Psoas muscle (tissue), 8 donors: ENCODE data around the gene LGI1. TPM values are rescaled to one million over a fixed set of nuclear protein-coding genes. Genes with fewer than 3 reads are reported as not detected.

Source experiments
- ATAC-seq, 4 donors: fragments of 200-7000 bp; cut with Tn5 transposase; one replicate each; pipeline ENCODE4 v1.9.1; 2020; ENCODE audit warnings: moderate library complexity in 3 of 4, mild to moderate bottlenecking in 2 of 4
- DNase-seq, 2 donors: peaks; one replicate each; pipeline ENCODE4 v3.0.0-alpha.2; 2020
- H3K27ac ChIP-seq: fragments of 200-600 bp; one replicate; pipeline ENCODE4 v1.8.0; 2022
- H3K27me3 ChIP-seq, 3 donors: fragments of 200-600 bp in 1 of 3; one replicate each; pipeline versions ENCODE4 v1.6.1 to v1.8.0; 2013 to 2022; ENCODE audit warnings: low read length in 2 of 3, mild to moderate bottlenecking in 2 of 3, moderate library complexity in 1 of 3; ENCODE audit not compliant: insufficient read depth in 3 of 3
- H3K36me3 ChIP-seq, 2 donors: fragments of 200-600 bp in 1 of 2; one replicate each; pipeline versions ENCODE4 v1.6.1 to v1.8.0; 2013 to 2022; ENCODE audit warnings: low read depth in 1 of 2, mild to moderate bottlenecking in 1 of 2, moderate library complexity in 1 of 2; ENCODE audit not compliant: insufficient read depth in 1 of 2
- H3K4me1 ChIP-seq: fragments of 200-600 bp; one replicate; pipeline ENCODE4 v1.8.0; 2022
- H3K4me3 ChIP-seq: fragments of 200-600 bp; one replicate; pipeline ENCODE4 v1.8.0; 2022; ENCODE audit warnings: mild to moderate bottlenecking
- H3K9me3 ChIP-seq: fragments of 200-600 bp; one replicate; pipeline ENCODE4 v1.8.0; 2022
- WGBS, 3 donors: extraction: QIAGEN DNeasy Blood & Tissue Kit; methylation state at CpG; one replicate each; pipeline versions ENCODE4 v1.1.6 to v1.1.7; 2013; 5-methylcytosine and 5-hydroxymethylcytosine counted together
- intact Hi-C, 2 donors: fragments of 100-400 bp; cut with DNase I; formaldehyde crosslinking; loops; one replicate each; pipeline versions ENCODE4 v1.11.0 to v1.14.2; 2022
- polyA plus RNA-seq, 3 donors: library from polyadenylated mRNA; stranded (reverse); fragments of 200-250 nt; gene quantifications; one replicate each; pipeline ENCODE4 v1.2.3, GENCODE V29; 2013
- total RNA-seq, 4 donors: library from RNA; stranded (reverse); fragmentation: NEBNext Ultra II Directional in 2 of 4; extraction: Animal tissue kit (Norgen Biotek cat#: 25700) in 2 of 4; gene quantifications; one replicate each; pipeline versions ENCODE4 v1.2.1 to v1.2.4, GENCODE V29; 2021 to 2023
- TF ChIP-seq, protein P1 (sequence below): fragments of 200-600 bp; IDR thresholded peaks from one replicate; pipeline ENCODE4 v1.8.0; 2022; ENCODE audit warnings: antibody characterized with exemption
- donor health status: healthy with polysubstance abuse.
- donor health status: DM: no; HTN: no; CAD: no; lungs with moderate emphysema.
- donor health status: Bipolar disorder and iron deficiency.
- donor health status: healthy.
- donor health status: DM: yes; HTN: yes; CAD: no.
- donor health status: DM: no; HTN: no; CAD: no.
- donor health status: DM: no; HTN: no; CAD: no.
- donor health status: DM: yes; HTN: yes; CAD: no.

The LGI1 gene
- total and polyA plus RNA-seq, 7 donors = 0.20 to 7.3 (median 1.4) TPM

DNA sequence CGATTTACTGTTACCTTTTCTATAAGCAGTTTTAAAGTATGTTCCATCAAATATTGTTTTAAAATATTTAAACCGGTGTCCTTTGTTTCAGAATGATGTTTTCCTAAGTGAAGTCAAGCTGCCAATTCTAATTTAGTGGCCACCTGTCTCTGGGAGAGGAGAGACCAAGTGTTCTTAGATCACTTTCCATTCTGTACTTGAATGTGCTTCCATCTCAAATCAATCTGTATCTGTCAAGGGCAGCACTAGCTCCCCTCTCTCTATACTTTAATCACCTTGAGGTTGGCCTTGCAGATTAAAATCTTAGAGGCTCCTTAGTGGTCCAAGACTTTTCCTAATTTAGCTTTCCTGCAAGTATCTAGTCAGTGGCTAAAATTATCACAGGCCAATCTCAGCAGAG lies 49.6 kb downstream of the LGI1 start:
- no peaks in the 10 kb centered on the region for H3K4me1 ChIP-seq
- no peaks in the 10 kb centered on the region for H3K9me3 ChIP-seq
- no peaks in the 10 kb centered on the region for H3K27me3 ChIP-seq
- 70 to 78% (median 78%) methylated on average over 2 of the region's 2 CpGs for WGBS, 3 donors
- peak overlapping the region; percentile 8 for H3K27ac ChIP-seq
- DNase-seq (no peak), ATAC-seq (peak in 1 of 4 donors; percentile 36)
- TF ChIP-seq, protein P1, sequence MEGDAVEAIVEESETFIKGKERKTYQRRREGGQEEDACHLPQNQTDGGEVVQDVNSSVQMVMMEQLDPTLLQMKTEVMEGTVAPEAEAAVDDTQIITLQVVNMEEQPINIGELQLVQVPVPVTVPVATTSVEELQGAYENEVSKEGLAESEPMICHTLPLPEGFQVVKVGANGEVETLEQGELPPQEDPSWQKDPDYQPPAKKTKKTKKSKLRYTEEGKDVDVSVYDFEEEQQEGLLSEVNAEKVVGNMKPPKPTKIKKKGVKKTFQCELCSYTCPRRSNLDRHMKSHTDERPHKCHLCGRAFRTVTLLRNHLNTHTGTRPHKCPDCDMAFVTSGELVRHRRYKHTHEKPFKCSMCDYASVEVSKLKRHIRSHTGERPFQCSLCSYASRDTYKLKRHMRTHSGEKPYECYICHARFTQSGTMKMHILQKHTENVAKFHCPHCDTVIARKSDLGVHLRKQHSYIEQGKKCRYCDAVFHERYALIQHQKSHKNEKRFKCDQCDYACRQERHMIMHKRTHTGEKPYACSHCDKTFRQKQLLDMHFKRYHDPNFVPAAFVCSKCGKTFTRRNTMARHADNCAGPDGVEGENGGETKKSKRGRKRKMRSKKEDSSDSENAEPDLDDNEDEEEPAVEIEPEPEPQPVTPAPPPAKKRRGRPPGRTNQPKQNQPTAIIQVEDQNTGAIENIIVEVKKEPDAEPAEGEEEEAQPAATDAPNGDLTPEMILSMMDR = no peak
- H3K4me3 ChIP-seq = no peak overlapping the region
- no peaks in the 10 kb centered on the region for H3K36me3 ChIP-seq
- intact Hi-C loops = no loop called here

DNA sequence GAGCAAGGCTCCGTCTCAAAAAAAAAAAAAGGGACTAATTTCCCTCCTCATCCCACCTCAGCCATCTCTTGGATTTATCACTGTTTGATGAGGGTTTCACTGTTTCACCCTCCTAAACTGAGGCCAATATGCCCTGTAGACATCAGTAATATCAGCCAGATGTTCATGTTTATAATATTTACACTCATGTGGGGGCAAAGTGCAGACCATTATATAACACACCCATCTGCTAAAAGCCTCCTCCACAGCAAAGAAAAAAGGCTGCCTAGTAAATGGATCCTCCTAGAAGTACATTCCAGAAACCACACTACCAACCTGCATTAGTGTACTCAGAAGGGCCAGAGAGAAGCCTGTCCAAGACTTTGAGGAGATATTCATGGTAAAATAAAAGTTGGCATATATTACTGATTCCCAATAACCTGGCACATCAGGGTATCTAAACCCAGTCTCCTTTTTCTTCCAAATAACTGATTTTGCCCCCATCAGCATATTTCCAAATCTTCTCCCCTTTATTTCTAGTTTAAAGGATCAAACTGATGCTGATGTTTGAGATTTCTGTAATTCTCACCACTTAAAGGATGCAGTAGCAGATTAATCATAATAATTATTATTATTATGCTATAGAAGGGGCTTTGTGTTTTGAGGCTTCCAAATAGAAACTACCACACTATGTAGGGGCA lies 55.1 kb downstream of the LGI1 start:
- no peaks in the 10 kb centered on the region for H3K9me3 ChIP-seq
- TF ChIP-seq, protein P1 = no peak
- DNase-seq (no peak), ATAC-seq (no peak)
- H3K4me3 ChIP-seq = no peak overlapping the region
- H3K27ac ChIP-seq = no peak overlapping the region
- no peaks in the 10 kb centered on the region for H3K27me3 ChIP-seq
- WGBS, 3 donors = 89 to 95% methylated on average over 1 of the region's 1 CpG; no CpG with 5 or more reads in 1 of the 3 donors
- intact Hi-C loops = loop anchor here in 1 of 2 donors (5.0 kb wide), 1 partner anchor 110 kb away; the partner anchor contains the start of gene FRA10AC1
- H3K36me3 ChIP-seq = no peaks in the 10 kb centered on the region
- H3K4me1 ChIP-seq = no peaks in the 10 kb centered on the region

DNA sequence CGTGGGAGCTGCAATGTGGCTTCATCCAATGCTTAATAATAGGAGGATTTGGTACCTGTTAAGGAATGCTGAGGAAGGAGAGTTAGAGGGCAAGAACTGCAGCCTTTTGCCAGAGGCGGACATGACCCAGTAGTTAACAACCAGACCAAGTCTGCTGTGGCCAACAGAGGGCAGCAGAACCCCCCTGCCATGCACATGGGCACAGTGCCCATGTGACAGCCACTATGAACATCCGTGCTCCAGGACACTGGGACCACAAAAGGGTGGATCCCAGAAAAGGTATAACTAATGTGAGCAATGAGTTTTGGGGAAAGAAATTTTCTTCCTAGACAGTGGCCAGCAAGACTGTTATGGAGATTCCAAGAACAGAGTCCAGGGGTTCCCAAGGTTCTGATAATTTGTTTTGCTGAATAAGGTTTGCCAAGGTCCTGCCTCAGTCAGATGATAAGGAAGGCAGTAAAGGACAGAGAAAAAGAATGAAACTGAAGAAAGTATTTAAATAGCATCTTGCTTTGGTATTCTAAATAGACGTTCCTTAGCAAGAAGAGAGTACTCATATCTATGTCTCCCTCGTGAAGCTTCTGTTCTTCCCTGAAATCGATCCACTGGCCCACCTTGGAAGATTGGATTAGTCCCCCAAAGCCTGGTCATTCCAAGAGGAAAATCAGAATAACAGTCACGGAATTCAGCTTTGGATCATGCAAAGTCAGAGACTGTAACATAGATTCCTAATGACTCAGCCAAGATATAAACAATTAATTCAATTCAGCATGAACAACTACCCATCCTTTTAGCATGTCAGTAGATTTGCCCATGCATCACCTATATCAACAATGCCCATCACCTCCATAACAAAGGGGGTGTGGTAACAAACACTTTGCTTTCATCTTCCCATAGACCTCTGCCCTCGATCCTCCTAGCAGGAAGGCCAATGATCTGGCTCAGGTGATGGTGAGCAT lies 56.0 kb downstream of the LGI1 start:
- intact Hi-C loops = loop anchor here in 1 of 2 donors (5.0 kb wide), 1 partner anchor 111 kb away; the partner anchor contains the start of gene FRA10AC1
- Histone ChIP-seq H3K27me3 (no peaks in the 10 kb centered on the region), H3K9me3 (no peaks in the 10 kb centered on the region), H3K27ac (no peak overlapping the region), H3K36me3 (no peaks in the 10 kb centered on the region), H3K4me1 (no peaks in the 10 kb centered on the region), H3K4me3 (no peak overlapping the region)
- TF ChIP-seq, protein P1 = peak; percentile 55
- DNase-seq (peak; percentile 53 to 68), ATAC-seq (peak; percentile 82 to 95 (median 90))
- 59 to 67% (median 62%) methylated on average over 8 of the region's 8 CpGs for WGBS, 3 donors

GRCh38 chr10:93815304-93816096 lies 57.8 kb downstream of the LGI1 start:
- ATAC-seq = no peak
- H3K4me3 ChIP-seq = no peak overlapping the region
- H3K27me3 ChIP-seq = peaks cover 0 to 2% (median 0%) of the 10 kb centered on the region in 3 donors
- WGBS, 3 donors = 30 to 34% (median 32%) methylated on average over 10 of the region's 10 CpGs
- TF ChIP-seq, protein P1 = no peak
- H3K9me3 ChIP-seq = no peaks in the 10 kb centered on the region
- intact Hi-C loops = loop anchor here (1.0 to 5.0 kb wide), 3 partner anchors 68 to 113 kb away; partner anchors contain the start of gene FRA10AC1 (in 1 of the 2)
- no peaks in the 10 kb centered on the region for H3K36me3 ChIP-seq
- no peaks in the 10 kb centered on the region for H3K4me1 ChIP-seq
- DNase-seq = no peak
- H3K27ac ChIP-seq = no peak overlapping the region
